ENCODE results near the gene AIG1.
"Not testable (repeated sequence)": the region's sequence is repeated elsewhere in the genome, so short reads cannot be mapped to it uniquely, and the experiment has no call there.

Gene AIG1

DNA sequence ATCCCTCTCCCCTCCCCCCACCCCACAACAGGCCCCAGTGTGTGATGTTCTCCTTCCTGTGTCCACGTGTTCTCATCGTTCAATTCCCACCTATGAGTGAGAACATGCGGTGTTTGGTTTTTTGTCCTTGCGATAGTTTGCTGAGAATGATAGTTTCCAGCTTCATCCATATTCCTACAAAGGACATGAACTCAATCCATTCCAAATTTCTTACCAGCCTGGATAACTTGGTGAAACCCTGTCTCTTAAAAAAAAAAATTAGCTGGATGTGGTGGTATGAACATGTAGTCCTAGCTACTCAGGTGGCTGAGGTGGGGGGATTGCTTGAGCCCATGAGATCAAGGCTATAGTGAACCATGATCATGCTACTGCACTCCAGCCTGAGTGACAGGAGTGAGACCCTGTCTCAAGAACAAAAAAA, 107.7 kb downstream of the AIG1 start:
- DNase-seq, result not testable (repeated sequence)

DNA sequence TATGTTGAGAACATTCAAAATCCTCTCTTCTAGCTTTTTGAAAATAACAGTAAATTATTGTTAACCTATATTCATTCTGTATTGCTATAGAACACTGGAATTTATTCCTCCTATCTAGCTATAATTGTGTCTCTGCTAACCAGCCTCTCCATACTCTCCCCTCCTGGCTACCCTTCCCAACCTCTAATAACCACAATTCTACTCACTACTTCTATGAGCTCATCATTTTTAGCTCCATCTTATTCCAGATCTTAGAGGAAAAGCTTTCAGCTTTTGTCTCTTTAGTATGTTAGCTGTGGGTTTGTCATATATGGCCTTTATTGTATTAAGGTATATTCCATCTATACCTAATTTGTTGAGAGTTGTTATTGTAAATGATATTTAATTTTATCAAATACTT, 108.8 kb downstream of the AIG1 start:
- no peak for DNase-seq

DNA sequence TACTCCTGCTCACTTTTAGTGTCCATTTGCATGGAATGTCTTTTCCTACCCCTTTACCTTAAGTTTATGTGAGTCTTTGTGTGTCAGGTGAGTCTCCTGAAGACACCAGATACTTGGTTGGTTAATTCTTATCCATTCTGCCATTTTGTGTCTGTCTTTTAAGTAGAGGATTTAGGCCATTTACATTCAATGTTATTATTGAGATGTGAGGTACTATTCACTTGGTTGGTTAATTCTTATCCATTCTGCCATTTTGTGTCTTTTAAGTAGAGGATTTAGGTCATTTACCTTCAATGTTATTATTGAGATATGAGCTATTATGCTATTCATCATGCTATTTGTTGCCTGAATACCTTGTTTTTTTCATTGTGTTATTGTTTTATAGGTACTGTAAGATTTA, 113.8 kb downstream of the AIG1 start:
- no peak for DNase-seq

DNA sequence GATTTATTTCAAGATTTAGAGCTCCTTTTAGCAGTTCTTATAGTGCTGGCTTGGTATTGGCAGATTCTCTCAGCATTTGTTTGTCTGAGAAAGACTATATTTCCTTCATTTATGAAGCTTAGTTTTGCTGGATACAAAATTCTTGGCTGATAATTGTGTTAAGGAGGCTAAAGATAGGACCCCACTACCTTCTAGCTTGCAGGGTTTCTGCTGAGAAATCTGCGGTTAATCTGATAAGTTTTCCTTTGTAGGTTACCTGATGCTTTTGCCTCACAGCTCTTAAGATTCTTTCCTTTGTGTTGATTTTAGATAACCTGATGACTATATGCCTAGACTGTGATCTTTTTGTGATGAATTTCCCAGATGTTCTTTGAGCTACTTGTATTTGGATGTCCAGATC, 114.3 kb downstream of the AIG1 start:
- no peak for DNase-seq

DNA sequence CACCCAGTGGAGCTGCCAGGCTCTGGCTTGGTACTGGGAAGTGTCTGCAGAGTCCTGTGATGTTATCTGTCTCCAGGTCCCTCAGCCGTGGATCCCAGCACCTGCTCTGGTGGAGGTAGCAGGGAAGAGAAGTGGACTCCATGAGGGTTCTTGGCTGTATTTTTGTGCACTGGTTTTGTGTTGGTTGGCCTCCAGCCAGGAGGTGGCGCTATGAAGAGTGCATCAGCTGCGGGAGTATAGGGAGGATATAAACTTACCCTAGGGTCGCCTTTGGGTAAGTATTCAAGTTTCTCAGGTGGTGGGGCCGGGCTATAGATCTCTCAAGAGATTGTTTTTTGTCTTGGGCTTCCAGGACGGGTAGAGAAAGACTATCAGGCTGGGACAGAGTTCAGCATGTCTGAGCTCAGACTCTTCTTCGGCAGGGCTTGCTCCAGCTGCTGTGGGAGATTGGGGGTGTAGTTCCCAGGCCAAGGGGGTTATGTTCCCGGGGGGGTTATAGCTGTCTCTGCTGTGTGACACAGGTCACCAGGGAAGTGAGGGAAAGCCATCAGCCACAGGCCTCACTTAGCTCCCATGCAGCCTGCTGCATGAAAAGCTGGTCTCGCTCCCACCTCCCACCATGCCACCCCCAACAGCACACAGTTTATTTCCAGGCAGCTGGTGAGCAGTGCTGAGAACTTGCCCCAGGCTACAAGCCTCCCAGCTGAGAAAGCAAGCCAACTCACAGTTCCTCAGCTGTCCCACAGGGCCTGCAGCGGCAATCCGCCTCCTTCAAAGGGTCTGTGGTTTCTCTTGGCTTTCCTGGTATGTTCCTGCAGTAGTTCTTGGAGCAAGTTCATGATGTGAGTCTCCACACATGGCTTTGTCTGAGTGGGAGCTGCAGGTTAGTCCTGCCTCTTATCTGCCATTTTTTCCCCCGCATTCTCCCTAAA, 115.7 kb downstream of the AIG1 start:
- peak; percentile 94 for DNase-seq

DNA sequence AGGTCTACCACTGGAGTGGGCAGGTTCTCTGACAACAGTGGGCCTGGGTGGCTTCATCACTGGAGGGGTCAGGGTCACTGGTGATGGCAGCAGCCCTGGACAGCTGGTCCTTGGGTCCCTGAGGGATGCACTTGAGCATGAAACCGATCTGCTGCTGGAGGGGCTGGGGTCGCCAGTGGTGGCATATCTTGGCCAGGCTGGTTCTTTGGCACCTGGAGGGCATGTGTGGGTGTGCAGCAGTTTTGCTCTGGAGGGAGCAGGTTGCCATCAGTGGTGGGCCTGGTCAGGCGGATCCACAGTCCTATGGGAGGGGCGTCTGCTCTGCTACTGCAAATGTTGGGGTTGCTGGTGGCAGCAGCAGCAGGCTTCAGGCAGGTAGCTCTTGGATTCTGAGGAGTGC, 117.0 kb downstream of the AIG1 start:
- DNase-seq, result no peak

DNA sequence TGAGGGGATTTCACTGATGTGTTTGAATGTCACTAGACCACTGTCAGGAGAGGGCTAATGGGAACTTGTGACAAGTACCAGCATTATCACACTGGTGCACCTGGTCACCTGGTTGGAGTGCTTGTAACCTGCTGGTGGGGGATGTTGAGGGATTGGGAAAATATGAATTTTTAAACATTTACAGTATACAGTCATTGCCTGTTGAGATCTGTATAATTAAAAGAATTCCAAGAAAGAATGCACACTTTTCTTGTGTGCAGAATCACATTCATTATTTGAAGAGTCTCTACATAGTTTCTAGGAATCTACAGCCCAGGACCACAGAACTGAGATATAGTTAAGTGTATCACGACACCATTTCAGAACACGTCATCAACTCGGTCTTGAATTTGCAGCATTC, 118.4 kb downstream of the AIG1 start:
- no peak for DNase-seq

DNA sequence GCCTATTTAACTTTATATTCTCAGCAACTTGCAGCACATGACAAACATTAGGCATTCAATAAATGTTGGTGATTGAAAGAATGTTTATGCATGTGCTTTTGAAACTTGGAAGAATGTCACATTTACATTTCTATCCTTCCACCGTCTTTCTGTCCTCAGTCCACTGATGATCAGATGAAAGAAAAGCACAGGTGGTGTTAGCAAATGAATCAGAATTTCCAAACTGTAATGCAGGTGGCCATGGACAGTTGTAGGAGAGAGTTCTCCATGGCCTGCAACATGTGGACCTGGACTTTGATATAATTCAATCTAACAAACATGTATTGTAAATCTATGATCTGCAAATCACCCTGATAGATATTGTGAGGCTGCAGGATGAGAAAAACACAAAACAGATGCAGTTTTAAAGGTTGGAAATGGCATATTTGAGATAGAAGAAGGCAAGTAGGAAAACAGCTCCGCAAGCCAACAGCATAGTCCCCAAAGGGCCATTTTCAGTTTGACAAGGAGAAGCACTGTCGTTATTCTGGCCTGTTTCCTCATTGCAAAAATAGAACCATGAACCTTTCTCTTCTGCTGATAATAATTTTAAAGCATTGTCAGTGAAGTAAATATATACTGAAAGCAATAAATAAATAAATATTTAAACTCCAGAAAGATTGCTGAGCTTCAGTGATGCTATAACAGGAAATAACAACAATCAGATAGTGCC, 119.4 kb downstream of the AIG1 start:
- DNase-seq, result no peak

DNA sequence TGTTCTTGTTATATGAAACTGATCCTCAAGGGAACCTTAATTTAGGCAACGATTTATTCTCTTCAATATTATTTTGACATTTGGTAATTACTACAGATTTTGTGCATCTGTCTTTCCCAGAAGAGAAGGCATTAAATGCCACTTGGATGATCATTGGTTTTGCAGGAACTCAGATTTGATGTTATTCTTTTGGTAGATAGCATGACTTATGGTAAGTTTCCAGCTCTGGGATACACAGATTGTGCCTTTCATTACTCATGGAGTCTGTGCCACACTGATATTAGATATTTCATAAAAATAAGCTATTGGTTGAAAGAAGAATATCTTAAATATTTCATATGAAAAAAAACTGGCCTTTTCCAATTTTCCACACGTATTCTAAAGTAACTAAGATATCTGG, 120.1 kb downstream of the AIG1 start:
- DNase-seq, result peak; percentile 35

DNA sequence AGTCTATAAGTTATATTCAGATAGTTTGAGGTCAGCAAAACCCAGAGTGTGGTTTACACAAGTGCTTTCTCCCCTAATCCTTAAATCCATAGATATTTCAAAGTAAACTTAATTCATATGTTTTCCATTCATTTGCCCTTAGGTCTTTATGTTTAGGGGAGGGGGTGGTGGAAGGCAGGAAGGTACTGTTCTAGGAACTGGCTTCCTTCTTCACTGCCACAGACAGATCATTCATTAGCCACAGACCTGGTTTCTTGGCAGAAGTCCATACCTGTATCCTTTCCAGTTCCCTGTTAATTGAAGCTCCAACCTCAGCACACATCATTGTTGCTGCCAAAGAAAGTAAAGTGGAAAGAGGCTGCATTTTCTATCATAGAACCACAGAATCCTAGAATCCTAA, 123.0 kb downstream of the AIG1 start:
- peak; percentile 71 for DNase-seq

DNA sequence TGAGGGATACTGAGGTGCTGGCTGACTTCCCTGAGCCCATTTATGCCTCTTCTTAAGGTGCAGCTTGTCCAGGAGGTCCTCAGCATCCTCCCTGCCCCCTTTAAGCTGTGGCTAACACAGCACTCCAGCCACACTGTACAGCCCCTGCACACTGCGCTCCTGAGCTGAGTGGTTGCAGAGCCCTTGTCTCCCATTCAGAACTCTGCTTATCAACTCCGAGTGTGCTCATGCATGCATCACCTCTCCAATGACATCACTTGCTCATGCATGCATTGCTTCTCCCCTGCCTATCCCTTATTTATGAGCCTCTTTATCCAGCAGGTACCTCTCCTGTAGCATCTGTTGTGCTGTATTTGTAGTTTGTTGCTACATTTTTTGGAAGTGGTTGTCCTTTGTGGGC, 124.6 kb downstream of the AIG1 start:
- no peak for DNase-seq

DNA sequence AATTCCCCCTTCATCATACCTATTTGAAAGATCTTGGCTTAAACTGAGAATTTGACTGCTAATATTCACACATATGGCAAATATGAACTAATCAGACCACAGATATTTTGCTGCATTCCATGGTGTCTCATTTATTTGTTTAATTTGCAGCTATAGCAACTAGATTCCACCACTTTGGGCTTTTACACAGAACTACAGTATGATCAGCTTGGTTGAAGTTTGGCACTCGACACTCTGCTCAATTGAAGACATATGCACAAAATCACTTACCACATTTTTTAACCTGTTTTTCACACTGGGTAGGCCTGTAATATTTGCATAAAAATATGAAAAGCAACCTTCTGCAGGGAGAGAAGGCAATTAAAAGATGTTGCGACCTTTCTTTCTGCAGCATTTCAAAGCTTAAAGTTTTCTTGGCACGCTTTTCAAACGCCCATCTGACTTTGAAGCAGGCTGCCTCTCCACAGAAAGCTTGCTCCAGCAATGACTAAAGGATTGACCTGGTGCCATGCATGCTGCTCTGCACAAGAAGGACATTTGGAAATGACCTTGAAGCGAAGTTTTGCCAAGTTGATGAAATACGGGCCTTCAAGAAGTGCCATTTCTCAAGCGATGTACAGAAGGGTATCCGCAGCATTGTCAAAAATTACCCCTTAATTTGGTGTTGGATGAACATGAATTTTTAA, 126.7 kb downstream of the AIG1 start:
- DNase-seq, result peak; percentile 97

DNA sequence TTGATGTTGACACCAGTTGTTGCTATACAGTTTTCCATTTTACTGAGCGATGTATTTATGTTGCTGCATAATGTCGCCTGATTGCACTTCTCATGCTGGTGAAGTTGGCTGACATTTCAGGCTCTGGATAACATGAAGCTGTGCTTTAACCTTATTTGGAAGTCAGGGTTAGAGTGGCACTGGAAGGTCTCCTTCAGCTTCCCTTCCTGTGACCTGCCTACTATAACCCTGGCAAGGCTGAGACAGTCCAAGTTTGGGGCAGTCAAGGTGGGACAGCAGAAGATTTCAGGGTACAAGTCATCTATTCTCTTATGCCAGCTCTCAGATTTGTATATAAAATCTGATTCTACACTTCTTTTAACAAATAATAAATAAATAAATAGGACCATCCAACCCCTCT, 127.6 kb downstream of the AIG1 start:
- no peak for DNase-seq

DNA sequence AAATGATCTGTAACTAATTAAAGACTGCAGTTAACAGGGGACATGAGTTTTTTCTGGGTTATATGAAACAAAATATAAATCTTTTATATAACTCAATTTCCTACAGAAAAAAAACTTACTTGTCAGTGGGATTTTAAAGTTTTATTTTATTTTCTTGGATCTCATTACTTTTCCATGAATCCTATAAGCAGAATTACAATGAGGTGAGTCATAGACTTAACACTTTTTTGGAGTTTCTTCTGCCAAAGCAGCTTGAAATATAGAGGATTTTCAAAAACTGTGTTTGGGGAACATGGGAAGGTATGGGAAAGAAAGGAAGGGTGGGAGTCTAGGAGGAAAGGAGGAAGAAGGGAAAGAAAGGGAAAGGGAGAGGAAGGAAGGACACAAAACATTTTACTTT, 130.7 kb downstream of the AIG1 start:
- peak; percentile 67 for DNase-seq

DNA sequence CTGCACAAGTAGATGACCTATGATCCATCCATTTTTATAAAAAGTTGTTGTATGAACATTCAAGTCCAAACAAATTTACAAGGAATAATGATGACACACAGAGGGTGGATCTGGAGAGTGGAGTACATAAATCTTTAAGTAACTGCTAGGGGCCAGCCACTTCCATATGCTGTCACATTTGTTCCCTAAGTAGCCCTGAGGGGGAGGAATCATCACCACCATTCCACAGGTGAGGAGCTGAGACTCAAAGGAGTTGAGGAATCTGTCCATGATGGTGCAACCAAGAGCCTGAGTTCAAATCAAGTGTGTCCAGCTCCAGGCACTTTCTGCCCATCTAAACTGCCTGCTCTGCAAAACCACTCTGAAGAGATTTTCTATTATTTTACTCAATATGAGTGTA, 132.1 kb downstream of the AIG1 start:
- DNase-seq, result no peak

DNA sequence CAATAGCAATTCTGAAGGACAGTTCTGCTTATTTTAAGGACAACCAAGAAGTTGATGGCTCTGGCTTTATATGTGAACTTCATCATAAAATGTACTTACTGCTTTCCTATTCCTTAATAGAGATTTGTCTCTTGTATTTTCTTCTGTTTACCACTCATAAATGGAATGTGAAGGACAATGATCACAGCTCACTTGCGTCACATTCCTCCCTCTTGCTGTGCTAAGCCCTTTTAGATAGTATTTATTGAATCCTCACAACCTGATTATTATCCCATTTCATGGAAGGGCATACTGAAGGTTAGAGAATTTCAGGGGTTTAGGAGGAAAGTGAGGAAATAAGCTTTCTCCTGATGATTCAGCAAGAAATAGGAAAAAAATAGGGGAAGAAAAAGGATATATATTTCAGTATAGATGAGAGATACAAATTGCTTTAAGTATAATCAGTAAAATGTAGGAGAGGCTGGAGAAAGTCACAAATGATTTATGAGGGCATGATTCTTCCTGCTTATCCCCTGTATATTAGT, 132.9 kb downstream of the AIG1 start:
- no peak for DNase-seq

DNA sequence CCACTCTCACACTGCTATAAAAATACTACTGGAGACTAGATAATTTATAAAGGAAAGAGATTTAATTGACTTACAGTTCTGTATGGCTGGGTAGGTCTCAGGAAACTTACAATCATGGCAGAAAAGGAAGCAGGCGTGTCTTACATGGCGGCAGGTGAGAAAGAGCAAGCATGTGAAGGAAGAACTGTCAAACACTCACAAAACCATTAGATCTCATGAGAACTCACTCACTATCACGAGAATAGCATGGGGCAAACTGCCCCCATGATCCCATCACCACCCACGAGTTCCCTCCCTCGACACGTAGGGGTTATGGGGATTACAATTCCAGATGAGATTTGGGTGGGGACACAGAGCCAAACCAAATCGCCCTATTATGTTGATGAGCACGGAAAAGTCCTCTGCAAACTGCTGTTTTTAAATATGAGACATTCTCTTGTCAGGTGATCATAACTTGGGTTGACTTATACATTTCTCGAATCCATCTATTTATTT, 133.5 kb downstream of the AIG1 start:
- no peak for DNase-seq

DNA sequence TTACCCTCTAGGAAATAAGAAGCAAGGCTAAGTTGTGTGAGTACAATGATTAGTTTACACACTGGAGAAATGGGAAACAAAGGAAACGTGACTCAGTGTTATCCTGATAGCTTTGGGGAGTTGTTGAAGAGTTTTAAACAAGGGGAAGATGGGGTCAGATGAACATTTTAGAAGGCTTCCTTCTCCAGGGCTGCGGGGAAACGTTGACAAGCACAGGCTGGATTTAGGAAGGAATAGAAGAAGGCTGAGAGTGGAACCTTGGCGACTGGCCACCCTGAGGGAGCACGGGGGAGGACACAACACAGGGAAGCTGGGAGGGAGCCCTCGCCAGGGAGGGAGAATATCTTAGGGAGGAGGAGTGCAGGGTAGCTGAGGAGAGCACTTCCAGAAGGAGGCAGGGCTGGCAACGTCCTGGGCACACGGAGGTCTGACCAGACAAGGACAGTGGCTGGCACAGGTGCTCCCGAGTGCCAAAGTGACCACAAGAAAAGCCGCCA, 134.7 kb downstream of the AIG1 start:
- no peak for DNase-seq

DNA sequence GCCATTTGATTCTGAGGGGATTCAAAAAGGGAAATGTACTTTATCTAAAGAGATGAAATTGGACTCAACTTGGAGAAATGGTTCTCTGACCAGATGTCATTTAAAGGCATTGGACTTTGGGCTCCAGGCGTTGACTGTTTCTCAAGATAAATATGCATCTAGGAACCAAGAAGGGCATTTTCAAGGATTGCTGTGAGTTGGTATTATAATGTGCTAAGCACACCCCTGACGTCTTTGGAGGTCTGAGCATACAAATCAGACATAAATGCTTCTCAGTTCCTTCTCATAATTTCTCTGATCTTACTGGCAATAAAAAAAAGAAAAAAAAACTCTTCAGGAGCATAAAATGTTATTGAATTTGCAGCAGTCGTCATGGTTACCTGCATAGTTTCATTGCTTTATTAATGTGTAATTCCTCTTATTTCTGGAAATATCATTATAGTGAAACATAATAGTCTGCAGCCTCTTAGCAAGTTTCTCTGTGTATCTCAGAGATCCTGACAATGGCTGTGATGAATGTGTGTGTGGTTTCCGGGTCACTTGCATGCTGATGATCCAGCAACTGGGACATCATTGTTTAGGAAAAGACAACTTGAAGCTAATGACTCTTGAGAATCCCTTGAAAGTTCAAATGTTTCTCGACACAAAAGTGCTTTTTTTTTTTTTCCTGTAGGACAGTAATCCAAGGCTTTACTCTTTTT, 136.0 kb downstream of the AIG1 start:
- peak; percentile 79 for DNase-seq

DNA sequence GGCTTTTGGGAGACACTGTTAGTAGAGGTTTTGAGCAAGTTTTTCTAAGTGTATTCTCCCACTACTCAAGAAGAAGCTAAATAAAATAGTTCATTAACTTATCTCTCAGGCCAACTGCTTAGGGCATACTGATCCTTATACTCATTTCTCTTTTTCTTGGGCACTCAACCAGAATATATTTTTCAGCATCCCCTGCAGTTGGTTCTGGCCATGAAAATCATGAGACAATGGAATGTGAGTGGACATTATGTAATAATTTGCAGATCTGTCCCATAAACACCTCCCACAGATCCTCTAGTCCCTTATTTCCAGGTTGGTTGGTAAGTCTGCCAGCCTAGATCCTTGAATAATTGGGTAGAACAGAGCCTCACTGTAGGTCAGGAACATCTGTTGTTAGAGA, 136.7 kb downstream of the AIG1 start:
- DNase-seq, result no peak

DNA sequence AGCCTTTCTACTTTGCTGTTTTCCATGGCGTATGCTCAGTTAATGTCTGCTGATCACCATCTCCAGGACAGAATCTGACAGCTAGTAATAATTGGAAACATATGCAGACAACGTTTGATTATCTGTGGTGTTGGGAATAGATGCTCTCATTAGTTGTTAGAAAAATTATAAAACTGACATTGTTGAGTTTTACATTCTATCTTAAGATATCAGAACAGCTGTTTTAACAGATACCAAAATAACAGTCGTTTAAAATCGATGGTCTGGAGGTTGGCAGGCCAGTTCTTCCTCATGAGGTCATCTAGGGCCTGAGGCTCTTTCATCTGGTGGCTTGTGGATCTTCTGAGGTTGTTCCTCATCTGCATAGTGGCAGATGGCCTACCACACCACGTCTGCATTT, 137.6 kb downstream of the AIG1 start:
- DNase-seq, result no peak

DNA sequence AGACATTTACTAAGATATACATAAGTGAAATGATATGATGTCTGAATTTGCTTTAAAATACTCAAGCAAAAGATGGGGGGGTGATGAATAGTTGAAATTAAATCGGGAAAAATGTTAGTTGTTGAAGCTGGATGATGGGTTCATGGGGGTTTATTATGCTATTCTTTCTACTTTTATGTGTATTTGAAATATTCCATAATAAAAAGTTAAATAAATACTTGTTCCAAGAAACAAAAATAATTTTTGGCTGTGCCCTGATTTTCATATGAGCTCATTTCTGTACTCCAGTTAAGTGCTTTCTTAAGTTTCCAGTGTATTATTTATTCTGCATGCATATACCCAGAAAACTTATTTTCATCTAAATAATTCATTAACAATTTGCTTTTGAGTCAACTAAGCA, 138.6 kb downstream of the AIG1 start:
- DNase-seq, result no peak

All from fibroblast of skin of right biceps (primary cell).